GM12878 (cell line): ENCODE measurements around the gene RENBP. TPM values are rescaled to one million over a fixed set of nuclear protein-coding genes. Genes with fewer than 3 reads are reported as not detected.

ENCODE experiments used
- ATF3 ChIP-seq: IDR thresholded peaks from 2 replicates; pipeline ENCODE4 v1.6.1; 2011; ENCODE audit warnings: low read depth, mild to moderate bottlenecking, low read length, moderate library complexity, borderline replicate concordance; ENCODE audit errors: extremely low read depth
- CBX3 ChIP-seq: fragments of 200-600 bp; sonication (generic); IDR thresholded peaks from 2 replicates; pipeline ENCODE4 v1.6.1; 2016; ENCODE audit warnings: low read depth, borderline replicate concordance
- E2F8 ChIP-seq: fragments of 450-650 bp; IDR thresholded peaks from 2 replicates; pipeline ENCODE4 v1.6.1; 2018; ENCODE audit warnings: mild to moderate bottlenecking, low read depth, moderate library complexity; ENCODE audit not compliant: partially characterized antibody
- E4F1 ChIP-seq: fragments of 450-650 bp; IDR thresholded peaks from 2 replicates; pipeline ENCODE4 v1.6.1; 2018; ENCODE audit warnings: borderline replicate concordance, mild to moderate bottlenecking; ENCODE audit not compliant: partially characterized antibody
- EED ChIP-seq: sonication (generic); IDR thresholded peaks from 2 replicates; pipeline ENCODE4 v1.6.1; 2016; ENCODE audit warnings: antibody characterized with exemption, low read depth
- FOS ChIP-seq: IDR thresholded peaks from 3 replicates; pipeline ENCODE4 v1.6.1; 2011; ENCODE audit warnings: borderline replicate concordance; ENCODE audit not compliant: insufficient read length; ENCODE audit errors: extremely low read depth
- HCFC1 ChIP-seq: fragments of 150-350 bp; IDR thresholded peaks from 2 replicates; pipeline ENCODE4 v1.6.1; 2014; ENCODE audit warnings: low read length
- HDGF ChIP-seq: fragments of 450-650 bp; IDR thresholded peaks from 2 replicates; pipeline ENCODE4 v1.6.1; 2016; ENCODE audit warnings: antibody characterized with exemption
- LARP7 ChIP-seq: fragments of 450-650 bp; IDR thresholded peaks from 2 replicates; pipeline ENCODE4 v1.6.1; 2017; ENCODE audit warnings: mild to moderate bottlenecking
- MEF2A ChIP-seq: IDR thresholded peaks from 2 replicates; pipeline ENCODE4 v1.6.1; 2011; ENCODE audit warnings: low read depth, mild to moderate bottlenecking, low read length, moderate library complexity; ENCODE audit not compliant: insufficient read depth
- NFIC ChIP-seq: IDR thresholded peaks from 2 replicates; pipeline ENCODE4 v1.6.1; 2012; ENCODE audit warnings: low read depth, mild to moderate bottlenecking, inconsistent platforms, low read length, moderate library complexity
- RELA ChIP-seq: fragments of 450-650 bp; IDR thresholded peaks from 2 replicates; pipeline ENCODE4 v1.8.0; 2014; ENCODE audit warnings: borderline replicate concordance; ENCODE audit not compliant: partially characterized antibody
- RELB ChIP-seq: fragments of 450-650 bp; IDR thresholded peaks from 2 replicates; pipeline ENCODE4 v1.6.1; 2017; ENCODE audit warnings: low read depth, mild to moderate bottlenecking, moderate library complexity
- RUNX3 ChIP-seq: IDR thresholded peaks from 2 replicates; pipeline ENCODE4 v1.6.1; 2012; ENCODE audit warnings: low read length, inconsistent platforms
- SP1 ChIP-seq: IDR thresholded peaks from one replicate; pipeline ENCODE4 v1.6.1; 2011; ENCODE audit warnings: low read depth, low read length
- ZBED1 ChIP-seq: IDR thresholded peaks from 2 replicates; pipeline ENCODE4 v1.6.1; 2016; ENCODE audit warnings: borderline replicate concordance
- ZBTB40 ChIP-seq: fragments of 450-650 bp; IDR thresholded peaks from 2 replicates; pipeline ENCODE4 v1.6.1; 2016; ENCODE audit warnings: mild to moderate bottlenecking, moderate library complexity, borderline replicate concordance
- ZNF274 ChIP-seq: IDR thresholded peaks from one replicate; pipeline ENCODE4 v1.8.0; 2011; ENCODE audit not compliant: insufficient read length, insufficient read depth
- ZZZ3 ChIP-seq: IDR thresholded peaks from 2 replicates; pipeline ENCODE4 v1.6.1; 2011; ENCODE audit warnings: low read depth; ENCODE audit not compliant: control insufficient read depth, insufficient read length
- polyA plus RNA-seq, 11 experiments: library from polyadenylated mRNA; depleted of rRNA in 4 of 11; unstranded in 6 of 11; stranded (reverse) in 5 of 11; fragments of >200 nt; fragmentation: Nextera tagmentation in 4 of 11; fragmentation: Illumina TruSeq in 1 of 11; extraction: Ambion mirVana in 4 of 11; extraction: Trizol in 1 of 11; gene quantifications; 1 replicate in 1 of 11; 2 replicates in 10 of 11; pipeline versions ENCODE4 v1.2.1 to v1.2.3, GENCODE V29; 2011 to 2016; ENCODE audit warnings: inconsistent platforms in 2 of 11, missing spikeins in 2 of 11, low read depth in 1 of 11
- total RNA-seq, 4 experiments: library from RNA; depleted of rRNA in 3 of 4; stranded (reverse); fragments of >200 nt in 3 of 4; fragmentation: Illumina TruSeq in 1 of 4; extraction: Trizol in 1 of 4; gene quantifications; 2 replicates each; pipeline versions ENCODE4 v1.2.1 to v1.2.3, GENCODE V29; 2013 to 2021

Gene RENBP
- total and polyA plus RNA-seq, 10 of the 15 experiments (the other 5 are each of a cell fraction or from before 2014, with no cell fraction given) = 0.36 to 4.9 (median 1.8) TPM; not detected in 3

- no peak for TF ChIP-seq E2F8
- TF ChIP-seq SP1 = no peak
- TF ChIP-seq LARP7 = 0 out of 2 replicates have a peak, but pooled peaks have one; percentile 88
- TF ChIP-seq ZBTB40 = no peak
- TF ChIP-seq ZBED1 = peak; percentile 83
- no peak for TF ChIP-seq E4F1
- no peak for TF ChIP-seq NFIC
- no peak for TF ChIP-seq CBX3
- no peak for TF ChIP-seq RELA
- TF ChIP-seq HCFC1 = no peak
- no peak for TF ChIP-seq RELB
- TF ChIP-seq HDGF = no peak
- no peak for TF ChIP-seq ZNF274
- no peak for TF ChIP-seq RUNX3
- TF ChIP-seq ATF3 = no peak
- no peak for TF ChIP-seq MEF2A
- no peak for TF ChIP-seq ZZZ3
- TF ChIP-seq EED = no peak
- no peak for TF ChIP-seq FOS
These were observed 18.5 kb downstream of the RENBP start, which contains the start of gene ARHGAP4 (continued) for GRCh38 chrX:153925739-153926551.
